NB4 (cell line): Measurements from ENCODE around the gene MRTFA.
"Not testable (repeated sequence)": the region's sequence is repeated elsewhere in the genome, so short reads cannot be mapped to it uniquely, and the experiment has no call there.

ENCODE experiments used
- MAX ChIP-seq: IDR thresholded peaks from 2 replicates; pipeline ENCODE4 v1.6.1; 2011; ENCODE audit warnings: low read depth, low read length
- POLR2A ChIP-seq: IDR thresholded peaks from 2 replicates; pipeline ENCODE4 v1.6.1; 2011; ENCODE audit warnings: mild to moderate bottlenecking; ENCODE audit not compliant: insufficient read length; ENCODE audit errors: extremely low read depth
- TF ChIP-seq, protein P1 (sequence below): IDR thresholded peaks from one replicate; pipeline ENCODE4 v1.5.1; 2012; ENCODE audit warnings: low read depth, low read length

DNA sequence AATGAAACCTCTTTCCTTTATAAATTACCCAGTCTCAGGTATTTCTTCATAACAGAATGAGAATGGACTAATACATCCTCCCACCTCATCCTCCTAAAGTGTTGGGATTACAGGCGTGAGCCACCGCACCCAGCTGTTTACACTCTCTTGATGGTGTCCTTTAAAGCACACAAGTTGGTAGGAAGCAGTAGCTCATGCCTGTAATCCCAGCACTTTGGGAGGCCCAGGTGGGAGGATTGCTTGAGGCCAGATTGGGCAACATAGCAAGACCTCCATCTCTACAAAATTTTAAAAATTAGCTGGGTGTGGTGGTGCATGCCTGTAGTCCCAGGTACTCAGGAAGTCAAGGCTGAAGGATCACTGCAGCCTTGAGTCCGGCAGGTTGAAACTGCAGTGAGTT is 19.4 kb upstream of the MRTFA start:
- not testable (repeated sequence) for TF ChIP-seq POLR2A, MAX
- TF ChIP-seq, protein P1, sequence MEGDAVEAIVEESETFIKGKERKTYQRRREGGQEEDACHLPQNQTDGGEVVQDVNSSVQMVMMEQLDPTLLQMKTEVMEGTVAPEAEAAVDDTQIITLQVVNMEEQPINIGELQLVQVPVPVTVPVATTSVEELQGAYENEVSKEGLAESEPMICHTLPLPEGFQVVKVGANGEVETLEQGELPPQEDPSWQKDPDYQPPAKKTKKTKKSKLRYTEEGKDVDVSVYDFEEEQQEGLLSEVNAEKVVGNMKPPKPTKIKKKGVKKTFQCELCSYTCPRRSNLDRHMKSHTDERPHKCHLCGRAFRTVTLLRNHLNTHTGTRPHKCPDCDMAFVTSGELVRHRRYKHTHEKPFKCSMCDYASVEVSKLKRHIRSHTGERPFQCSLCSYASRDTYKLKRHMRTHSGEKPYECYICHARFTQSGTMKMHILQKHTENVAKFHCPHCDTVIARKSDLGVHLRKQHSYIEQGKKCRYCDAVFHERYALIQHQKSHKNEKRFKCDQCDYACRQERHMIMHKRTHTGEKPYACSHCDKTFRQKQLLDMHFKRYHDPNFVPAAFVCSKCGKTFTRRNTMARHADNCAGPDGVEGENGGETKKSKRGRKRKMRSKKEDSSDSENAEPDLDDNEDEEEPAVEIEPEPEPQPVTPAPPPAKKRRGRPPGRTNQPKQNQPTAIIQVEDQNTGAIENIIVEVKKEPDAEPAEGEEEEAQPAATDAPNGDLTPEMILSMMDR = not testable (repeated sequence)
